Activated T-helper 2 cell treated with anti-CD3 and anti-CD28 coated beads, Interferon-gamma antibody, Interleukin-2, Interleukin-4, amounts not matched to agents 10 μg/mL and 5 μg/mL and 100 μg/mL, durations not matched to agents 14 hours and 24 hours and 36 hours (primary cell): ENCODE results near the gene CTTNBP2. TPM values are rescaled to one million over a fixed set of nuclear protein-coding genes. Genes with fewer than 3 reads are reported as not detected.

ENCODE experiments used
- DNase-seq: peaks from one replicate; pipeline ENCODE4 v3.0.0; 2021; ENCODE audit warnings: low spot score
- H3K27ac Mint-ChIP-seq: one replicate; pipeline ENCODE4 v1.8.0; 2021; ENCODE audit warnings: mixed read lengths
- H3K27me3 Mint-ChIP-seq: one replicate; pipeline ENCODE4 v1.8.0; 2021; ENCODE audit warnings: low read depth, mixed read lengths
- H3K36me3 Mint-ChIP-seq: one replicate; pipeline ENCODE4 v1.8.0; 2021; ENCODE audit warnings: low read depth, mixed read lengths
- H3K4me1 Mint-ChIP-seq: one replicate; pipeline ENCODE4 v1.8.0; 2021; ENCODE audit warnings: low read depth, mixed read lengths
- H3K4me3 Mint-ChIP-seq: one replicate; pipeline ENCODE4 v1.8.0; 2021; ENCODE audit warnings: low read depth, mild to moderate bottlenecking, moderate library complexity, mixed read lengths
- H3K9me3 Mint-ChIP-seq: one replicate; pipeline ENCODE4 v1.8.0; 2021; ENCODE audit warnings: mixed read lengths
- intact Hi-C: fragments of 100-400 bp; cut with micrococcal nuclease; formaldehyde crosslinking; loops from one replicate; pipeline ENCODE4 v1.15.1; 2023
- total RNA-seq: library from RNA; stranded (reverse); gene quantifications from 2 replicates; pipeline ENCODE4 v1.2.3, GENCODE V29; 2022

Gene CTTNBP2
- total RNA-seq, 1 donor from 2014 or later = not detected

DNA sequence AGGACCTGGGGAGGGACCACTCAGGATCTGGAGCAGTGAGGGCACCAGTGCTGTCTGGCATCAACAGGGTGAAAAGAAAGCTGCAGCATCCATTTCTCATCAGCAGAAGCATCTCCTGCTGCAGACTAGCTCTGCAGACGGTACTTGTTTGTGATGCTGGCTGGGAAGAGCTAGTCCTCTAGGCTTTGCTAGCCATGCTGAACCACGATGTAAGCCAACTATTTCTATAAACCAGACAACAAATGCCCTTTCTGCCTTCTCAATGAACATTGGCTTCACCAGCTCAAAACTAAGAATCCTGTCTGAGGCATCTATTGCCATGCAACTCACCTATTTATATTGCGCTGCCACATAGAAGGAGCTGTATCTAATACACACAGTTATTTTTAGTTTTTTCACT is 65.6 kb downstream of the CTTNBP2 start:
- intact Hi-C loops = no loop called here
- Mint-ChIP-seq H3K36me3 (no peaks in the 10 kb centered on the region), H3K27me3 (no peaks in the 10 kb centered on the region), H3K4me1 (no peaks in the 10 kb centered on the region), H3K4me3 (no peak overlapping the region), H3K9me3 (no peaks in the 10 kb centered on the region), H3K27ac (no peak overlapping the region)
- no peak for DNase-seq

DNA sequence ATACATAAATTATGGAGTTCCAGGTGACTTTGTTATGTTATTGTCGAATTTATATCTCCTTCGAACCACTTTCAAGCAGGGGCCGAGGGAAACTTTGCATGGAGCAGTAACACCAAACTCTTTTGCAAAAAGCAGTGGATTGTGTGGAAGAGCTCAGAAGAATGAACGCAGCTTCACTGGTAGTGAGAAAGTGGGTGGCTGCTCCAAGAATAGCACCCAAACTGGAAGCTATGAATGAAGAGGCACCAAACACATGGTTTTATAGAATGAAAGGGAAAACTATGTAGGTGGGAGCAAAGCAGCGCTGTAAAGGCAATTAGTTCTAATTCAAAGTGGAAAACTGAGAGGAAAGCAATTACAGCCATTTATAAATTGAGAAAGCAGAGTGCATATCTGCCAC is 67.2 kb downstream of the CTTNBP2 start:
- intact Hi-C loops = no loop called here
- no peaks in the 10 kb centered on the region for H3K9me3 Mint-ChIP-seq
- H3K4me1 Mint-ChIP-seq = no peaks in the 10 kb centered on the region
- peaks cover 2% of the 10 kb centered on the region for H3K27me3 Mint-ChIP-seq
- H3K4me3 Mint-ChIP-seq = no peak overlapping the region
- H3K36me3 Mint-ChIP-seq = no peaks in the 10 kb centered on the region
- no peak for DNase-seq
- no peak overlapping the region for H3K27ac Mint-ChIP-seq

DNA sequence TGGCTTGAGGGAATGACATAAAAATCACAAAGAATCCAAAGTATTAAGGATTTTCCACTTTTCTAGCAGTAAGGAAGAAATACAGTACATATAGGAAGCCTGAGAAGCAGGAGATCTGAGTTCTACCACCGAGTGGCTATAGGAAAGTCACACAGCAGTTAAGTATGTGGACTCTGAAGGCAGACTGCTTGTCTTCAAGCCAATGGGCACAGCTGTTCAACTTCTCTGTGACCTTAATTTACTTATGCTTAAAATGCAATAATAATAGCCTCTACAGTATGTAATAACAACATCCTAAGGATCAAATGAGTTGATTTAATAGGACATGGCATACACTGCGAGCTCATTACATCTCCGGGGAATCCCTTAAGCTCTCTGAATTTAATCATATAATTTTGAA is 68.0 kb downstream of the CTTNBP2 start:
- H3K36me3 Mint-ChIP-seq = no peaks in the 10 kb centered on the region

DNA sequence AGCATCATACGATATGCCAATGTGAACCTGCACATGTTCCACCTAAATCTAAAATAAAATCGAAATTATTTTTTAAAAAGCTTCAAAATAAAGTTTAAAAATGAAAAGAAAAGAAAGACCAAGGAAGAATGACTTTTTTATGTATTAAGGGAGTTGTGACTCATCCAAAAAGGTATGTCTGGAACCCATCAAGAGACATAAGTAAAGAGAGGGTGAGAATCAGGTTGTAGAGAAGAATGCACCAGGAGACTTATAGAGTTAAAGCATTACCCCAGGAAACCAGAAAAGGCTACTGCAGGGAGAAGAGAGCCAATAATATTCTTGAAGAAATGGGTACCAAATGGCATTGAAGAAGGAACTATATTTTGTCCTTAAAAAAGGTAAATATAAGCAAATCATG is 69.8 kb downstream of the CTTNBP2 start:
- Mint-ChIP-seq H3K36me3 (no peaks in the 10 kb centered on the region), H3K27ac (no peak overlapping the region), H3K4me1 (no peaks in the 10 kb centered on the region), H3K9me3 (no peaks in the 10 kb centered on the region), H3K27me3 (peaks cover 2% of the 10 kb centered on the region), H3K4me3 (no peak overlapping the region)
- intact Hi-C loops = no loop called here
- no peak for DNase-seq

More for the DNA sequence above, 68.0 kb downstream of the CTTNBP2 start:
- Mint-ChIP-seq H3K27me3 (peaks cover 2% of the 10 kb centered on the region), H3K27ac (no peak overlapping the region), H3K4me3 (no peak overlapping the region), H3K9me3 (no peaks in the 10 kb centered on the region), H3K4me1 (no peaks in the 10 kb centered on the region)
- intact Hi-C loops = no loop called here
- no peak for DNase-seq

DNA sequence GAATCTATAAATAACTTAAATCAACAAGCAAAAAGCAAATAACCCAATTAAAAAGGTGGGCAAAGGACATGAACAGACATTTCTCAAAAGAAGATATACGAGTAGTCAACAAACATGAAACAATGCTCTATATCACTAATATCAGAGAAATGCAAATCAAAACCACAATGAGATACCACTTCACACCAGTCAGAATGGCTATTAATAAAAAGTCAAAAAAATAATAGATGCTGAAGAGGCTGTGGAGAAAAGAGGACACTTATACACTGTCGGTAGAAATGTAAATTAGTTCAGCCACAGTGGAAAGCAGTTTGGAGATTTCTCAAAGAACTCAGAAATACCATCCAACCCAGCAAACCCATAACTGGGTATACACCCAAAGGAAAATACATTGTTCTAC is 70.6 kb downstream of the CTTNBP2 start:
- intact Hi-C loops = no loop called here
- no peak for DNase-seq
- Mint-ChIP-seq H3K4me3 (no peak overlapping the region), H3K36me3 (no peaks in the 10 kb centered on the region), H3K4me1 (no peaks in the 10 kb centered on the region), H3K9me3 (no peaks in the 10 kb centered on the region), H3K27ac (no peak overlapping the region), H3K27me3 (peaks cover 2% of the 10 kb centered on the region)

DNA sequence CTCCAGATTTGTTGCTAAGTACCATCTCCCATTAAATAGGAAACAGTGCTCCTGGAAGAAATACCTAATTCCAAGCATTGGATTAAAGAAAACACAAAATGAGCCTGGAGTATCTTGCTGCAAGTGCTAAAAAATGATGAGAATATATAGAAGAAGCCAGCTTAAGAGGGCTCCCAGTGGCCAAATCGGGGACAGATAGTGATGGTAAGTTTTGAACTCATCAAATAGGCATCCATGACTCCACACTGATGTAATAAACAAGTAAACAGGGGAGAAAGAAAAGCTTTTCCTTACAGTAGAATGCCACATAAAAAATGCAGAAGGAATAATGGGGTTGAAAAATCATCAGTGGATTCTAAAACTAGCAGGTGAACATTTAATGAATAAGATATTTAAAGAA is 72.4 kb downstream of the CTTNBP2 start:
- Mint-ChIP-seq H3K4me3 (no peak overlapping the region), H3K4me1 (no peaks in the 10 kb centered on the region), H3K27ac (no peak overlapping the region), H3K36me3 (no peaks in the 10 kb centered on the region), H3K9me3 (no peaks in the 10 kb centered on the region), H3K27me3 (peaks cover 3% of the 10 kb centered on the region)
- no peak for DNase-seq
- intact Hi-C loops = no loop called here

DNA sequence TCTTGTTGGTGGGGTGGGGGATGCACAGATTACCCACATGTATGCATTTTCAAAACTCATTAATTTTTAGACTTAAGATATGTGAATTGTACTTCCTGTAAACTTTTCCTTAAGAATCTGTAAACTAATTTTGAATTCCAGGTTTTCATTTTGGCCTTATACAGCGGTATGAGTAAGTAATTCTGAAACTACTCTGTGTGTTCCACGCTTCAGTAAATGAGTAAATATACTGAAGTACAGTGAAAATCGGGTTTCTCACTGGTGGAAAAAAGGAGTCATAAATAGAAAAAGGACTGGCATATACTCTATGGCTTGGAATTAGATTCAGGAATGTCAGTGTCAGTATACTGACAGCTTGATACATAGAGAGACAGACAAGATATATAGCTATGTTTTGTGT is 72.8 kb downstream of the CTTNBP2 start:
- intact Hi-C loops = no loop called here
- Mint-ChIP-seq H3K27me3 (peaks cover 3% of the 10 kb centered on the region), H3K9me3 (no peaks in the 10 kb centered on the region), H3K4me3 (no peak overlapping the region), H3K36me3 (no peaks in the 10 kb centered on the region), H3K4me1 (no peaks in the 10 kb centered on the region), H3K27ac (no peak overlapping the region)
- DNase-seq = no peak

DNA sequence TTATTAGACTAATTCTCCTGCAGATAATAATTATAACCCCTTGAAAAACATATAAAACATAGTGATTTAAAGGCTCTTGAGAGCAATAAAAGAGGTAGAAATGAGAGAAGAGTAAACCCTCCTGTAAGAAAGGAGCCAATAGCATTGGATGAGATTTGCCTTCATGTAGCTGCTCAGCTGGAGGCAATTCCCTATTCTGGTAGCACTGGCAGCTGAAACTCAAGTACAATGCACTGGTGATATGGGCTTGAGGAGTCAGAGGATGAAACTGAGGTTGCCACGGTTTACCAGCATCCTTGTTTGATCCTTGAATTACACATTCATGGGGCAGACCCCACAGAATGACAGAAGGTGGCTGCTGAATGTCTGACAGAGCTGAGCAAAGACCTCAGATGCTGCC is 76.4 kb downstream of the CTTNBP2 start:
- DNase-seq = no peak
- H3K27me3 Mint-ChIP-seq = peaks cover 3% of the 10 kb centered on the region
- no peak overlapping the region for H3K27ac Mint-ChIP-seq
- peaks cover 3% of the 10 kb centered on the region for H3K4me1 Mint-ChIP-seq
- H3K36me3 Mint-ChIP-seq = no peaks in the 10 kb centered on the region
- no peak overlapping the region for H3K4me3 Mint-ChIP-seq
- no peaks in the 10 kb centered on the region for H3K9me3 Mint-ChIP-seq
- intact Hi-C loops = no loop called here

DNA sequence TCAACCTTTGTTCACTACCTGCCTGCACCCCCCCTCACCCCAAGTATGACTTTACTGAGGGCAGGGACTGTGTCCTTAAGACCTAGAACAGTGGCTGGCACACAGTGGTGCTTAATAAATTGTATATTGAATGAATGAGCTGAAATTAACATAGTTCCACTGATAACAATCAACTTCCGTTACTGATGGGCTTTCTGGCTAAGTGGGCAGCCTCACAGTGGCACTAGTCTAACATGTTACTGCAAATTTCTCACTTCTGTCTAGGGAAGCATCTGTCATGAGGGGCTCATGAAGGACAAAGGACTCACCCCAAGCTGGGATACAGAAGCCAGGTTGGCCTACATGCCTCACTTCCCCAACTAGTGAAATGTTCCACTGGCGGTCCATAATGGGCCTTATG is 79.3 kb downstream of the CTTNBP2 start:
- intact Hi-C loops = no loop called here
- no peak overlapping the region for H3K4me3 Mint-ChIP-seq

DNA sequence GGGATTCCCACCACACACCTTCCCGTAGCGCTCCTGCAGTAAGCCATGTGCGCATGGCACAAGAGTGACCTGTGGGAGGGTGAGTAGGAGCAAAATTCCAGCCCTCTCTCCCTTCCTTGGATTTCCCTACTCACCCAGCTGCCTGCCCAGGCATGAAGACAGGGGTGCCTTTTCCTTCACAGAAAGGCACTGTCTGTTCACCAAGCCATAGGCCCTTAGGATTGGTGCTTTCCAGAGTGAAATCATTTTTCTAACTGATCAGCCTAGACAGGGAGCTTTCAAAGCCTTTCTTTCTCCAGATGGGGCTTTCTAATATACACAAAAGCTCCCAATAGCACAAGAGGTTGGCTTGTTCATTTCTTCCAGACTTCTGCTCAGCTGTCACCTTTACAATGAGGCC is 79.7 kb downstream of the CTTNBP2 start:
- peaks cover 8% of the 10 kb centered on the region for H3K4me1 Mint-ChIP-seq
- no peak overlapping the region for H3K27ac Mint-ChIP-seq
- H3K27me3 Mint-ChIP-seq = peaks cover 1% of the 10 kb centered on the region
- no peak for DNase-seq
- no peaks in the 10 kb centered on the region for H3K36me3 Mint-ChIP-seq
- H3K4me3 Mint-ChIP-seq = no peak overlapping the region
- intact Hi-C loops = no loop called here
- no peaks in the 10 kb centered on the region for H3K9me3 Mint-ChIP-seq

More for the DNA sequence above, 79.3 kb downstream of the CTTNBP2 start:
- Mint-ChIP-seq H3K9me3 (no peaks in the 10 kb centered on the region), H3K36me3 (no peaks in the 10 kb centered on the region), H3K27me3 (peaks cover 1% of the 10 kb centered on the region), H3K27ac (no peak overlapping the region), H3K4me1 (peaks cover 8% of the 10 kb centered on the region)
- DNase-seq = no peak

DNA sequence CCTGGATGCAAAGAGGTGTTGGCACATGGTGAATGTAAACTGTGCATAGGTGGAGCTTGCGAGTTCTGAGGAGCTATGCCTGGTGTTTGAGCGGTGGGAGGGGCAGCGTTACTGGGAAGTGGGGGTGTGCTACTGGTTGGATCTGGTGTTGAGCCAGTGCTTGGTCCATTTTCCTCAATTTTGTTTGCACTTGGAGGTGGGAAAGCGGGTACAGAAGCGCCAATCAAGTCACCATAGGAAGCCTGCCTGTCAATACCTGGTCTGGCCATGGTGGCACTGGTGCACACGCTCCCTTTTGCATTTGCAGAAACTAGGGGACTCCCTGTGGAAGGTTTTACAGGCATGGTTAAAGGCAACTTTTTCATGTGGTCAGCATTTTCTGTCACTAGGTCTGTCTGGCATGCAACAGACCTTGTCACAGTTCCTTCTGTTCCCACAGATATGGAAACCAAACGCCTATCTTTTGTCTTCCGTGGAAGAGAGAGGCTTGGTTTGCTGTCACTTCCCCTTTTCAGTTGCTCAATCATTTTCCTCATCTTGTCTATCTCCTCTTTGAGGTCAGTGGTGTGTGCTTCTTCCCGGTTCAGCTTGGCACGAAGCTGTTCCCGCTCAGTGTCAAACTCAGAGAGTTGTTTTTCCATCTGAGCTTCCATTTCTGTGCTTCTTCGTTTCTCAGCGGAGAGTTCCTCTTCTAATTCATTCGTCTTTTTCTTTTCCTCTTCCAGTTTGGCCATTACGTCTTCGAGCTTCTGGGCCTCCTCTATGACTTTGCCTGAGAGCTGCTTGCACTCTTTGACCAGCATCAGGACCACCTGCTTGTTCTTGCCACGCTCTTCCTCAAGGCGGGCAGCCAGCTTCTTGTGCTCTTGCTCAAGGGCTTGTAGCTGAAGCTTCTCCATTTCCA is 81.1 kb downstream of the CTTNBP2 start:
- intact Hi-C loops = no loop called here
- no peak overlapping the region for H3K27ac Mint-ChIP-seq
- no peak overlapping the region for H3K4me3 Mint-ChIP-seq
- H3K4me1 Mint-ChIP-seq = peaks cover 8% of the 10 kb centered on the region
- H3K9me3 Mint-ChIP-seq = no peaks in the 10 kb centered on the region
- H3K27me3 Mint-ChIP-seq = no peaks in the 10 kb centered on the region
- H3K36me3 Mint-ChIP-seq = no peaks in the 10 kb centered on the region
- no peak for DNase-seq

DNA sequence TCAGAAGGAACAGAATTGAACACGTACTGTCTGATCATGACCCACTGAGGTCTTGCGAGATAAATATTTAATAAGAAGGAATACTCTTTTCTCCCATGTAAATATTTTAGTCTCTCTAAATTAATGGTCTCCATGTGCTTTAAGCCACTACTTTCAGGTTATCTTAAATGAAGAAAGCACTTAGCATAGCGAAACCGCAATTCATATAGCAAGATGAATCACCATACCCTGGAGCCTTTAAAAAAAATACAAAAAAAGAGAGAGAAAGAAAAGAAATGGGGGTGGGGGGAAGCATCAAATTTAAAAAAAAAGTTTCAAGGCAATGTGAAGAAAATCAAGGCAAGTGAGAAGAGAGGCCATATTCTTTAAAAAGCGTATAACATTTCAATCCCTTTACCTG is 82.5 kb downstream of the CTTNBP2 start:
- H3K4me3 Mint-ChIP-seq = no peak overlapping the region
- H3K36me3 Mint-ChIP-seq = no peaks in the 10 kb centered on the region
- H3K27me3 Mint-ChIP-seq = no peaks in the 10 kb centered on the region
- DNase-seq = no peak
- H3K9me3 Mint-ChIP-seq = no peaks in the 10 kb centered on the region
- H3K27ac Mint-ChIP-seq = no peak overlapping the region
- intact Hi-C loops = no loop called here
- H3K4me1 Mint-ChIP-seq = peaks cover 8% of the 10 kb centered on the region

DNA sequence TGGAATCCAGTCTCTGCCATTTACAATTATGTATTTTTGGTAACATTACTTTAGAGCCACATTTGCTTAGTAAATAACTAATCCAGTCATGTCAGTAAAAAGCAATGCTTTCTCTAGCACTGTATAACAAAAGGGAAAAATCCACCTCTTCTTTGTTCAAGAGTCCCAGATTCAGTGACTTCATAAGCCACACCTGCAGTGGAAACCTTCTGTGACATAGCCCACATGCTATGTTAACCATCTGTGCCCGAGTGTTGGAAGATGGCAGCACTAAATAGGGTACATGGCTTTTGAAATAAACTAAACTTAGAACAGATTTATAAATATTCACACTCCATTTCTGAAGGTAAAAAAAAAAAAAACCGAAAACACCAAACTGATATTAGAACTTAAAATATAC is 83.0 kb downstream of the CTTNBP2 start:
- intact Hi-C loops = no loop called here
- peaks cover 8% of the 10 kb centered on the region for H3K4me1 Mint-ChIP-seq
- H3K27ac Mint-ChIP-seq = no peak overlapping the region
- H3K27me3 Mint-ChIP-seq = no peaks in the 10 kb centered on the region
- no peak for DNase-seq
- no peak overlapping the region for H3K4me3 Mint-ChIP-seq
- no peaks in the 10 kb centered on the region for H3K9me3 Mint-ChIP-seq
- H3K36me3 Mint-ChIP-seq = no peaks in the 10 kb centered on the region
